ENCODE data around the gene PPP2R5C.

Gene PPP2R5C

GRCh38 chr14:101808020-101808641 lies 46.6 kb downstream of the PPP2R5C start:
- Histone ChIP-seq H3K4me3 (no peak overlapping the region), H3K27ac (peak overlapping the region in 4 of 21 experiments; percentile 10 to 96 (median 62))

- H3K27ac ChIP-seq, result peak overlapping the region in 20 of 21 experiments; percentile 88 to 99 (median 96)
- H3K4me3 ChIP-seq, result peak overlapping the region; percentile 46 to 66 (median 59)
Observed at GRCh38 chr14:101808894-101809670, 47.6 kb downstream of the PPP2R5C start.

- Histone ChIP-seq H3K27ac (peak overlapping the region; percentile 70 to 99 (median 96)), H3K4me3 (peak overlapping the region; percentile 46 to 66 (median 59))
Observed at GRCh38 chr14:101809671-101810514, 48.4 kb downstream of the PPP2R5C start.

GRCh38 chr14:101810897-101811621 lies 49.5 kb downstream of the PPP2R5C start:
- peak overlapping the region; percentile 51 to 99 (median 96) for H3K27ac ChIP-seq

GRCh38 chr14:101812071-101812470 lies 50.6 kb downstream of the PPP2R5C start:
- peak overlapping the region in 2 of 7 experiments; percentile 10 to 66 for H3K4me3 ChIP-seq
- H3K27ac ChIP-seq, result peak overlapping the region in 17 of 21 experiments; percentile 9 to 99 (median 95)

More at GRCh38 chr14:101810897-101811621, 49.5 kb downstream of the PPP2R5C start:
- peak overlapping the region; percentile 46 to 66 (median 59) for H3K4me3 ChIP-seq

GRCh38 chr14:101813171-101813759 lies 51.8 kb downstream of the PPP2R5C start:
- H3K27ac ChIP-seq, result peak overlapping the region in 15 of 21 experiments; percentile 30 to 99 (median 94)
- no peak overlapping the region for H3K4me3 ChIP-seq

GRCh38 chr14:101813833-101814232 lies 52.3 kb downstream of the PPP2R5C start:
- Histone ChIP-seq H3K27ac (peak overlapping the region in 16 of 21 experiments; percentile 30 to 99 (median 90)), H3K4me3 (no peak overlapping the region)

GRCh38 chr14:101814934-101815333 lies 53.4 kb downstream of the PPP2R5C start:
- H3K4me3 ChIP-seq, result no peak overlapping the region
- peak overlapping the region in 14 of 21 experiments; percentile 3 to 99 (median 66) for H3K27ac ChIP-seq

- H3K27ac ChIP-seq, result peak overlapping the region in 10 of 21 experiments; percentile 3 to 99 (median 60)
- no peak overlapping the region for H3K4me3 ChIP-seq
Observed at GRCh38 chr14:101815994-101816393, 54.5 kb downstream of the PPP2R5C start.

- Histone ChIP-seq H3K27ac (peak overlapping the region in 12 of 21 experiments; percentile 13 to 93 (median 66)), H3K4me3 (no peak overlapping the region)
Observed at GRCh38 chr14:101817501-101818001, 56.0 kb downstream of the PPP2R5C start.

GRCh38 chr14:101819251-101819990 lies 57.9 kb downstream of the PPP2R5C start:
- H3K27ac ChIP-seq, result peak overlapping the region in 18 of 21 experiments; percentile 7 to 93 (median 64)
- H3K4me3 ChIP-seq, result no peak overlapping the region

- no peak overlapping the region for H3K4me3 ChIP-seq
- H3K27ac ChIP-seq, result peak overlapping the region in 16 of 21 experiments; percentile 4 to 93 (median 66)
Observed at GRCh38 chr14:101820283-101820798, 58.8 kb downstream of the PPP2R5C start.

GRCh38 chr14:101821528-101821927 lies 60.0 kb downstream of the PPP2R5C start:
- H3K4me3 ChIP-seq, result no peak overlapping the region
- H3K27ac ChIP-seq, result peak overlapping the region in 7 of 21 experiments; percentile 0 to 93 (median 80)

GRCh38 chr14:101823066-101823465 lies 61.6 kb downstream of the PPP2R5C start:
- Histone ChIP-seq H3K4me3 (peak overlapping the region in 3 of 7 experiments; percentile 7 to 20 (median 13)), H3K27ac (peak overlapping the region in 20 of 21 experiments; percentile 27 to 93 (median 80))

GRCh38 chr14:101823511-101824120 lies 62.1 kb downstream of the PPP2R5C start:
- Histone ChIP-seq H3K27ac (peak overlapping the region; percentile 14 to 93 (median 80)), H3K4me3 (peak overlapping the region in 3 of 7 experiments; percentile 7 to 20 (median 13))

- Histone ChIP-seq H3K4me3 (peak overlapping the region in 6 of 7 experiments; percentile 3 to 20 (median 6)), H3K27ac (peak overlapping the region; percentile 18 to 93 (median 80))
Observed at GRCh38 chr14:101824339-101824727, 62.8 kb downstream of the PPP2R5C start.

GRCh38 chr14:101825797-101826196 lies 64.3 kb downstream of the PPP2R5C start:
- Histone ChIP-seq H3K27ac (peak overlapping the region in 14 of 21 experiments; percentile 23 to 93 (median 80)), H3K4me3 (peak overlapping the region in 1 of 7 experiments; percentile 4)

Data from skin epidermis (tissue), 12 donors.